Astrocyte of the cerebellum (primary cell): ENCODE data around the gene KLC1.

ENCODE experiments used
- DNase-seq: peaks from one replicate; pipeline ENCODE4 v3.0.0-alpha.2; 2011; ENCODE audit warnings: low read depth
- H3K4me3 ChIP-seq: 2 replicates; pipeline ENCODE4 v1.5.1; 2011; ENCODE audit warnings: mild to moderate bottlenecking, low read depth, low read length, moderate library complexity
- CTCF ChIP-seq: IDR thresholded peaks from 2 replicates; pipeline ENCODE4 v1.5.1; 2012; ENCODE audit warnings: low read length, low read depth, moderate library complexity, mild to moderate bottlenecking; ENCODE audit errors: missing control alignments
- in situ Hi-C: cut with HindIII; loops from 2 replicates; pipeline ENCODE4 v1.10.0; 2017; ENCODE audit warnings: low sequenced_read_pairs

Gene KLC1

GRCh38 chr14:103736546-103737431 lies 107.8 kb downstream of the KLC1 start:
- no peak for DNase-seq
- no peak for TF ChIP-seq CTCF
- H3K4me3 ChIP-seq = no peak overlapping the region
- in situ Hi-C loops = no loop called here

DNA sequence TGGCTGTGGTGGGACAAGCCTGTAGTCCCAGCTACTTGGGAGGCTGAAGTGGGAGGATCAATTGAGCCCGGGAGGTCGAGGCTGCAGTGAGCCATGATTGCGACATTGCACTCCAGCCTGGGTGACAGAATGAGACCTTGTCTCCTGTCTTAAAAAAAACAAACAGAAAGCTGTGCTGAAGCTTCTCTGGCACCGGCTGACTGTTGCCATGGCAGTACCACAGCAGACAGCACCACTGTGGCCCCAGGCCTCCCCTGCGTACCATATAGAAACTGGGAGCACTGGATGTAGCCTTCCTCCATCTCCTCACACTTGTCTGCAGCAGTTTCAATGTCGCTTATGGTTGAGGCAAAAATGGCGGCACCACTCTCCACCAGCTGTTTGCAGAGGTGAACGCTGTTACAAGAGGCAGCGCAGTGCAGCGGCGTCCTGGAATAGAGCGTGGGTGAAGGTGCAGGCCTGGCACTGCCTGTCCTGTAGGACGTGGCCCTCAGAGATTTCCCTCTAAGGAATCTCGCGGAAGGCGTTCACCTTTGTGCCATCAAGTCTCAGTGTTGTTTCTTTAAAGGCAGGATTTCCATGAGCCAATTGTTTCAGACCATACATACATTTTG lies 108.5 kb downstream of the KLC1 start:
- in situ Hi-C loops = no loop called here
- H3K4me3 ChIP-seq = no peak overlapping the region
- no peak for TF ChIP-seq CTCF
- no peak for DNase-seq

DNA sequence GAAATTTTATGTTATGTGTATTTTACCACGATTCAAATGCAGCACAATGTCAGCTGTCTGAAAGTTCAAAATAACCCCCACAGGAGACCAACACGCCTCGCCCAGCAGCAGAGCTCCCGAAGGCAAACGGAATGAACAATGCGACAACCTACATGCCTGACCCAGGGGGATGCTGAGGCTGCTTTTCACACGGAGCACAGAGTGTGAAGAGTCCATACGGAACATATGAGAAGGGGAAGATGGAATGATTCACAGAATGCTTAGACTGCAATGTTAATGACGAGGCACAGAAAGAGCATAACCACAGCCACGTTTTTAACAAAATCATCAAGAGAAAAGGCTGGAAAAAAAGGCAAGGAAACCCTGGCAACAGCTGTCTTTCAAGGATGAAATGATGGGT lies 109.2 kb downstream of the KLC1 start:
- in situ Hi-C loops = no loop called here
- H3K4me3 ChIP-seq = no peak overlapping the region
- TF ChIP-seq CTCF = no peak
- DNase-seq = no peak

DNA sequence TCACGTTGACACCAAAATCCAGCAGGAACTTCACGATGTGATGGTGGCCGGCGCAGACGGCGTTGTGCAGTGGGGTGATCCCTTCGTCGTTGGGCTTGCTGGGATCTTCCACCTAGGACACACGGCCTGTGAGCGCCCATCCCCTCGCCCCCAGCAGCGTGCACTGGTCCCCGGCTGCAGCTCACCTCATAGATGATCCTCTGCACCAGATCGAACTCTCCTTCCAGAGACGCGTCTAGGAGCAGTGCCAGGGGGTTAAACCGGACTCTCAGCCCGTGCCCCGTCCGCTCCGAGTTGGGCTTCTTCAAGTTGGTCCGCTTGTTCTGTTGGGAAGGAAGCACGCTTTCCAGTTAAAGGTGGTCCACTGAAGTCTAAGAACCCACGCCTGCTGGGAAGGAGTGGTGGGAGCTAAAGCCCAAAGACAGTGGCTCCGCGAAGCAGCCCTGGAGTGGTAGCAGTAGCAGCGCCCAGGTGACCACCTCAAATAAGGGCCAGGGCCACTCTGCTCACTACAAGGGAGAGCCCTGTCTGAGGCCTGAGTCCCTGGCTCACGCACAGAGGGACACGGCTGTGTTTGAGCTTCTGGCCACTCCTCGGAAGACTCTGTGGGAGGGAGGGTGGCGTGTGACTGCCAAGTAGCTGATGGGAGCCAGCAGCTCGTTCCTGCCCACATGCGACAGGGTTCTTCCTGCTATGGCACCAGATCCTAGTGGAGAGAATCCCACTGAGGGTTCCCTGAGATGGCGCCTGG lies 109.9 kb downstream of the KLC1 start:
- H3K4me3 ChIP-seq = no peak overlapping the region
- in situ Hi-C loops = no loop called here
- no peak for TF ChIP-seq CTCF
- no peak for DNase-seq

DNA sequence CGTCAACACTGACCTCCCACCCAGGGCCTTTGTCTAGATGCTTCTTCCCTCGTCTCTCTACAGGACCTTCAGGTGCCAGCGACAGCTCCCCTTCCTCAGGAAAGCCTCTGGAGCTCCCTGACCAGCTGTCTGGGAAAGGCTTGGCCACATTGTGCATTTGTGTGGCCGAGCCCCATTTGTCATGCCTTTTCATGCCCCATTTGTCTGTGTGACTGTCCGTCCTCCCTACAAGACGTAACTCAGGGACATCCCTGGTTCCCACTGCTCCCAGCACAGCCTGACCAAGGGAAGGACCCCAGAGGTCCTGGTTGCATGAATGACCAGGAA lies 110.4 kb downstream of the KLC1 start:
- TF ChIP-seq CTCF = no peak
- in situ Hi-C loops = no loop called here
- DNase-seq = no peak
- no peak overlapping the region for H3K4me3 ChIP-seq

DNA sequence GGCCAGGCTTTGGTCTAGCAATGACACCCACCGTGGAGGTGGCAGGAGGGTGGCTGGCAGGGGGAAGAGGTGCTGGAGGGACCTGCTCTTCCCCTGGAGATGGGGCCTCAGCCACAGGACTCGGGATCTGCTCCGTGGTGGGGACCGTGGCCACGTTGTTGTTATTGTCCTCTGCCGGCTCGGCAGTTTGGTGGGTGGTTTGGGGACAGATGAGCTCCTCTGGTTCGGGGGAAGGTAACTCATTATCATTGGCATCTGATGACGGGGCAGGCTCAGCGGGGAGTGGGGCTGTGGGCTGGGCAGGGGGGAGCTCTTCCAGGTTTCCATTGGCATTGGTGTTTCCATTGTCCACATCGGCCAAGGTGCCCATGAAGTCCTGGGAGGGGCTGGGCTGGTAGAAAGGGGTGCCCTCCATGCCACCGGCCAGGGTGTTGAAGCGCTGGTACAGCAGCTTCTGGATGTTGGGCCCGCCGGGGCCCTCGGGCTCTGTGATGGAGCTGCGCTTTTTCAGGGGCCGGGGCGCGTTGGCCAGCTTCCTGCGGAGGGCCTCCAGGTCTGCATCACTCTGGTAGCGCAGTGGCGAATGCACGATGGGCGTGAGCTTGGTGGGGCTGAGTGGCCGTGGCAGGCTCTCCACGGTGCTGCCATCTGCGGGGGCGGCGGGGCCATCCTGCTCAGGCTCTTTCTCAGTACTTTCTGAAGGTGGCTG lies 110.9 kb downstream of the KLC1 start:
- no peak for TF ChIP-seq CTCF
- no peak overlapping the region for H3K4me3 ChIP-seq
- in situ Hi-C loops = no loop called here
- DNase-seq = no peak
